Stimulated activated CD4-positive, alpha-beta T cell treated with anti-CD3 and anti-CD28 coated beads, Interleukin-1b, Interleukin-23, amount 100 ng/mL, for 4 hours (primary cell): ENCODE results near the gene IGHMBP2.

Experiments used
- DNase-seq, 2 donors: peaks; one replicate each; pipeline ENCODE4 v3.0.0-alpha.2; 2020; ENCODE audit warnings: low read depth in 2 of 2

The IGHMBP2 gene

GRCh38 chr11:68980776-68981065 is 77.0 kb downstream of the IGHMBP2 start, which contains the start of gene MRGPRD:
MRGPRD (minus strand) TSS chr11:68980986; CDS start chr11:68980986, 0 bp downstream.
- DNase-seq: no peak

GRCh38 chr11:68982134-68982533 is 78.4 kb downstream of the IGHMBP2 start:
- DNase-seq: no peak

GRCh38 chr11:68983801-68984200 is 80.1 kb downstream of the IGHMBP2 start:
- no peak for DNase-seq

GRCh38 chr11:68987211-68987610 is 83.5 kb downstream of the IGHMBP2 start:
- DNase-seq: no peak

- DNase-seq: no peak
These were observed 84.8 kb downstream of the IGHMBP2 start for GRCh38 chr11:68988491-68988890.
